OCI-LY7 (cell line): ENCODE data around the gene BMX. TPM values are rescaled to one million over a fixed set of nuclear protein-coding genes. Genes with fewer than 3 reads are reported as not detected.

Experiments
- BruUV-seq: library from RNA; stranded (reverse); fragments of 400-500 nt; replicated peaks from 2 replicates; lab custom pipeline; 2021; lab: Mats Ljungman, UMichigan
- CTCF ChIA-PET: fragments of 300-600 bp; sonication (Branson Sonifier 250); formaldehyde crosslinking; loops from one replicate; lab custom pipeline; 2022; ENCODE audit warnings: antibody characterized with exemption; ENCODE audit not compliant: unreplicated experiment; lab: Charles Lee
- POLR2A ChIA-PET: fragments of 300-600 bp; sonication (Branson Sonifier 250); formaldehyde crosslinking; loops from one replicate; lab custom pipeline; 2022; ENCODE audit warnings: antibody characterized with exemption; lab: Charles Lee
- DNase-seq: peaks from one replicate; pipeline ENCODE4 v3.0.0-alpha.2; 2015; ENCODE audit warnings: low spot score
- H2AFZ ChIP-seq: fragments of 200-600 bp; sonication (generic), shearing (Covaris generic); 2 replicates; pipeline ENCODE4 v1.6.1; 2014; ENCODE audit warnings: mild to moderate bottlenecking, antibody characterized with exemption, low read length, moderate library complexity
- H3K27ac ChIP-seq: fragments of 200-600 bp; sonication (generic); 2 replicates; pipeline ENCODE4 v1.5.1; 2014; ENCODE audit warnings: mixed run types, low read depth, mild to moderate bottlenecking, moderate library complexity, low read length, inconsistent platforms; ENCODE audit not compliant: poor library complexity, severe bottlenecking
- H3K36me3 ChIP-seq: fragments of 200-600 bp; sonication (generic); 2 replicates; pipeline ENCODE4 v1.6.1; 2014; ENCODE audit warnings: mild to moderate bottlenecking, antibody characterized with exemption, low read length, moderate library complexity, mixed read lengths; ENCODE audit not compliant: insufficient read depth
- H3K4me1 ChIP-seq: fragments of 200-600 bp; sonication (generic); 2 replicates; pipeline ENCODE4 v1.5.1; 2014; ENCODE audit warnings: mild to moderate bottlenecking, low read length; ENCODE audit not compliant: insufficient read depth, poor library complexity, severe bottlenecking
- H3K4me2 ChIP-seq: fragments of 200-600 bp; sonication (generic); 2 replicates; pipeline ENCODE4 v1.6.1; 2014; ENCODE audit warnings: mild to moderate bottlenecking, low read length
- H3K4me3 ChIP-seq: fragments of 200-600 bp; sonication (generic); 2 replicates; pipeline ENCODE4 v1.5.1; 2014; ENCODE audit warnings: mild to moderate bottlenecking, low read depth, low read length; ENCODE audit not compliant: poor library complexity, severe bottlenecking
- H3K79me2 ChIP-seq: fragments of 200-600 bp; sonication (generic); 2 replicates; pipeline ENCODE4 v1.6.1; 2016; ENCODE audit warnings: low read depth, mild to moderate bottlenecking, low read length, moderate library complexity, mixed read lengths; ENCODE audit not compliant: insufficient read depth
- H3K9me2 ChIP-seq: fragments of 200-600 bp; sonication (generic); 2 replicates; pipeline ENCODE4 v1.6.1; 2016; ENCODE audit warnings: mild to moderate bottlenecking, low read length, mixed read lengths; ENCODE audit not compliant: insufficient read depth
- H3K9me3 ChIP-seq: fragments of 200-600 bp; sonication (generic); 2 replicates; pipeline ENCODE4 v1.6.1; 2014; ENCODE audit warnings: mild to moderate bottlenecking, mixed run types, low read length, mixed read lengths
- H4K20me1 ChIP-seq: fragments of 200-600 bp; sonication (generic); 2 replicates; pipeline ENCODE4 v1.6.1; 2014; ENCODE audit warnings: mild to moderate bottlenecking, antibody characterized with exemption, low read length, moderate library complexity, mixed read lengths; ENCODE audit not compliant: insufficient read depth
- CTCF ChIP-seq: fragments of 200-600 bp; sonication (generic); conservative IDR thresholded peaks from 2 replicates; pipeline ENCODE4 v1.5.1; 2014; ENCODE audit warnings: mild to moderate bottlenecking, antibody characterized with exemption, low read length, moderate library complexity, mixed read lengths
- EZH2phosphoT487 ChIP-seq: fragments of 200-600 bp; sonication (generic); IDR thresholded peaks from 2 replicates; pipeline ENCODE4 v1.6.1; 2018; ENCODE audit warnings: low read depth, borderline replicate concordance, mild to moderate bottlenecking, mixed run types, antibody characterized with exemption, low read length, moderate library complexity, mixed read lengths
- intact Hi-C: fragments of 100-400 bp; cut with micrococcal nuclease; formaldehyde crosslinking; loops from one replicate; pipeline ENCODE4 v1.10.0; 2022; ENCODE audit not compliant: unreplicated experiment
- total RNA-seq, 2 experiments: library from RNA; depleted of rRNA in 1 of 2; stranded (reverse); fragments of >200 nt in 1 of 2; shearing (Covaris generic) in 1 of 2; gene quantifications; 2 replicates each; pipeline ENCODE4 v1.2.3, GENCODE V29; 2014 to 2022

The BMX gene
- total RNA-seq, 2 experiments from 2014 or later = not detected

DNA sequence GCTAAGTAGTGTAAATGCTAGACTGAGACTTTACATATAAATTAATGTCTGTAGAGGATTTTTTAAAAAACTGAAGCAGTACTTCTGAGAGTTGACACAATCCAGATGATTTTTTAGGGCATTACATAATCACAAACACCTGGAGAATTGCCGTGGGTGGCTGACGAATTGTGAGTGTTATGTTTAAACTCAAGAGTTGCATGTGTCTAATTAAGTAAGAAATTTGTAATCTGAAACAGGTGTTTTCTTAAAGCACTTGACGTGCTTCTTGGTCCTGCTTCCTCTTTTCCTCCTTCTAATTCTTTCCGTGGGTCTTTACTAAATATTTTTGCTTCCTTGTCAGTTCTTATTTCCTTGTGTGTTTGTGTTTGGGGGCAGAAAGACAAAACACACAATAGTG lies 35.3 kb upstream of the BMX start:
- peak overlapping the region; percentile 64 for H3K4me2 ChIP-seq
- peak overlapping the region; percentile 68 for H3K27ac ChIP-seq
- BruUV-seq = no TSS peak
- ChIA-PET POLR2A (interaction anchor here (0.7 to 0.9 kb wide), 3 partner anchors 21 to 82 kb away, joined by 4 to 7 read pairs (median 6); no protein-coding TSS in a partner anchor), CTCF (interaction anchor here (2.8 kb wide), 1 partner anchor 115 kb away, joined by 17 read pairs; no protein-coding TSS in a partner anchor)
- H3K9me2 ChIP-seq = no peaks in the 10 kb centered on the region
- no peaks in the 10 kb centered on the region for H3K36me3 ChIP-seq
- peaks cover 20% of the 10 kb centered on the region for H3K4me1 ChIP-seq
- H4K20me1 ChIP-seq = no peaks in the 10 kb centered on the region
- no peaks in the 10 kb centered on the region for H3K9me3 ChIP-seq
- DNase-seq = peak; percentile 64
- TF ChIP-seq CTCF (no peak), EZH2phosphoT487 (no peak)
- no peaks in the 10 kb centered on the region for H3K79me2 ChIP-seq
- H3K4me3 ChIP-seq = peak overlapping the region; percentile 38
- intact Hi-C loops = no loop called here
- peak overlapping the region; percentile 60 for H2AFZ ChIP-seq

DNA sequence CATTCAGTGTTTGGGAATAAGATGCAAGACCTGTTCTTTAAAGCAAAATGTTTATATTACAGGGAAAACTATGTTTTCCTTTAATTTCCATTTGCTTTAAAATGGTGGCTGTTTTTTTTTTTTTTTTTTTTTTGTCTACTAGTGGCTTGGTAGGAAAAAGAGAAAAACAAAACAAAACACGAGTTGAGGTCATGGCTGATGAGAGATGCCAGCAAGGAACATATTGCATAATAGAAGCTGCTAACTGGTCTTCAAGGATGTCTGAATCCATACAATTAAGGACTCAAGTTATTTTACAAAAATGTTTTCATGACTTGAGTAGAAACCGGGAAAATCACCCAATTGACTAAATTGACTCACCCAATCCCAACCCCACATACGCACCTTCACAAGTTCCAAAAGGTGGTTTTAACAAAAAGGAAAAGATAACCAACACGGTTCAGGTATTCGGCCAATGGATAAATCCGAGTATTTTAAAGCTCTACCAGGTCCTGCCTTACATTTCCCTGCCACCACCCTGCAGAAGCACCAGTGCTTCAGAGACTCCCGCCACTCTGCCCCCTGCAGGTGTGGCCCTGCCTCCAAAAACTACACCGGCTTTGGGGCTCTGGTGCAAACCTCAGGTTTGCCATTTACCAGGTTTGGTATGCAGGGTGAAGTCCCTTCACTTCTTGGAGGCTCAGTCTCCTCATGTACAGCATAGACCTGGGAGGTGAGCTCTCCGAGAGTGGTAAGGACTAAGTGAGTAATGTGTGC lies 34.5 kb upstream of the BMX start:
- BruUV-seq = TSS peak; percentile 91
- no peak for TF ChIP-seq EZH2phosphoT487
- TF ChIP-seq CTCF = peak; percentile 61

More for the DNA sequence above, 34.5 kb upstream of the BMX start:
- peaks cover 20% of the 10 kb centered on the region for H3K4me1 ChIP-seq
- H3K4me2 ChIP-seq = peak overlapping the region; percentile 64
- H3K36me3 ChIP-seq = no peaks in the 10 kb centered on the region
- no peaks in the 10 kb centered on the region for H3K79me2 ChIP-seq
- H3K27ac ChIP-seq = peak overlapping the region; percentile 68
- peak; percentile 20 for DNase-seq
- H3K9me2 ChIP-seq = no peaks in the 10 kb centered on the region
- ChIA-PET CTCF (interaction anchor here (1.3 to 2.8 kb wide), 3 partner anchors 83 to 119 kb away, joined by 3 to 17 read pairs (median 10); partner anchors contain the start of gene VEGFD), POLR2A (interaction anchor here (0.7 to 1.2 kb wide), 9 partner anchors 20 to 343 kb away, joined by 3 to 7 read pairs (median 3); no protein-coding TSS in a partner anchor)
- no peak overlapping the region for H3K4me3 ChIP-seq
- peak overlapping the region; percentile 60; the same call in 1 of the 2 replicates for H2AFZ ChIP-seq
- H3K9me3 ChIP-seq = no peaks in the 10 kb centered on the region
- H4K20me1 ChIP-seq = no peaks in the 10 kb centered on the region
- intact Hi-C loops = no loop called here
